A172 (cell line): ENCODE measurements around the gene MIGA1. TPM values are rescaled to one million over a fixed set of nuclear protein-coding genes. Genes with fewer than 3 reads are reported as not detected.
"Not testable (repeated sequence)": the region's sequence is repeated elsewhere in the genome, so short reads cannot be mapped to it uniquely, and the experiment has no call there.

Experiments
- DNase-seq: peaks from one replicate; pipeline ENCODE4 v3.0.0-alpha.2; 2015; ENCODE audit warnings: low spot score
- total RNA-seq: library from RNA; depleted of rRNA; stranded (reverse); fragments of >200 nt; shearing (Covaris generic); gene quantifications from 2 replicates; pipeline ENCODE4 v1.2.3, GENCODE V29; 2014; rRNA removed

The MIGA1 gene
- total RNA-seq, 1 experiment from 2014 or later, result 7.4 TPM

GRCh38 chr1:77906624-77907023 lies 127.2 kb downstream of the MIGA1 start:
- no peak for DNase-seq

GRCh38 chr1:77910116-77910515 lies 130.7 kb downstream of the MIGA1 start:
- DNase-seq, result no peak

GRCh38 chr1:77918918-77919317 lies 139.5 kb downstream of the MIGA1 start:
- not testable (repeated sequence) for DNase-seq

GRCh38 chr1:77925518-77925917 lies 146.1 kb downstream of the MIGA1 start:
- DNase-seq, result no peak

- DNase-seq, result no peak
Observed at GRCh38 chr1:77925956-77926355, 146.5 kb downstream of the MIGA1 start.

- DNase-seq, result no peak
Observed at GRCh38 chr1:77926561-77927357, 147.3 kb downstream of the MIGA1 start.

GRCh38 chr1:77927414-77927813 lies 148.0 kb downstream of the MIGA1 start:
- no peak for DNase-seq

Other genes with a start within 250 kb of the MIGA1 start
- 46.4 and 77.7 TPM in 2 replicates for gene ZZZ3, start 97.0 kb upstream of the MIGA1 start, total RNA-seq
- gene USP33, start 19.8 kb upstream of the MIGA1 start, total RNA-seq, result 49.6 and 51.0 TPM in 2 replicates
- 4.0 and 5.6 TPM in 2 replicates for gene NEXN, start 109.0 kb downstream of the MIGA1 start, total RNA-seq
- gene FUBP1, start 199.4 kb downstream of the MIGA1 start, total RNA-seq, result 75.0 and 75.9 TPM in 2 replicates
- 39.7 and 44.5 TPM in 2 replicates for gene DNAJB4, start 225.3 kb downstream of the MIGA1 start, total RNA-seq